ENCODE results near the gene FOXO3. TPM values are rescaled to one million over a fixed set of nuclear protein-coding genes. Genes with fewer than 3 reads are reported as not detected.
"Not testable (repeated sequence)": the region's sequence is repeated elsewhere in the genome, so short reads cannot be mapped to it uniquely, and the experiment has no call there.

FOXO3 gene
- total and polyA plus RNA-seq, 2 donors (not counting 1 experiment from before 2014, with no cell fraction given) = 49.5 to 63.9 TPM

- Histone ChIP-seq H3K4me2 (ENCODE audit: extremely low read depth, insufficient read depth, low read length) (peak overlapping the region; percentile 86), H3K79me2 (ENCODE audit: control insufficient read depth, insufficient read depth, low read length) (peaks cover 31% of the 10 kb centered on the region), H3K4me3 (replicated peaks in 1 of 4; ENCODE audit: control extremely low read depth in 1 of 4, insufficient read depth in 1 of 4, low read depth in 3 of 4, low read length in 4 of 4) (peak overlapping the region; percentile 93 to 97 (median 96)), H3K27me3 (ENCODE audit: control insufficient read depth, insufficient read depth, low read length) (no peaks in the 10 kb centered on the region), H3K4me1 (ENCODE audit: control insufficient read depth, extremely low read depth, insufficient read depth, low read length) (peaks cover 6% of the 10 kb centered on the region), H3K36me3 (ENCODE audit: control insufficient read depth, insufficient read depth, low read length) (no peaks in the 10 kb centered on the region), H3K9ac (ENCODE audit: insufficient read depth, low read length) (peak overlapping the region; percentile 94), H4K20me1 (ENCODE audit: control insufficient read depth, extremely low read depth, insufficient read depth, low read length) (no peaks in the 10 kb centered on the region), H3K27ac (ENCODE audit: insufficient read depth, low read length) (peak overlapping the region; percentile 95), H3K9me3 (ENCODE audit: control insufficient read depth, insufficient read depth, low read depth, low read length) (no peaks in the 10 kb centered on the region), H2AFZ (ENCODE audit: low read length) (peak overlapping the region; percentile 89)
- TF ChIP-seq CTCF (conservative IDR thresholded peaks at IDR 0.05 in 1 of 2, IDR thresholded peaks at IDR 0.05 in 1 of 2; ENCODE audit: low read depth in 1 of 2, low read length in 2 of 2) (no peak), EZH2 (IDR thresholded peaks at IDR 0.05; ENCODE audit: low read length, missing control alignments) (no peak)
- peak; percentile 83 for DNase-seq (ENCODE audit: low read depth in 2 of 2)
Observed at GRCh38 chr6:108559097-108559883, 1.4 kb upstream of the FOXO3 start.

- peaks cover 11% of the 10 kb centered on the region for H3K4me1 ChIP-seq (ENCODE audit: control insufficient read depth, extremely low read depth, insufficient read depth, low read length)
- DNase-seq (ENCODE audit: low read depth in 2 of 2) = peak; percentile 81 to 84
Observed at GRCh38 chr6:108559884-108560462, 744 bp upstream of the FOXO3 start.

GRCh38 chr6:108561309-108561647 is 561 bp downstream of the FOXO3 start:
- DNase-seq (ENCODE audit: low read depth in 2 of 2) = not testable (repeated sequence)
- peaks cover 47% of the 10 kb centered on the region for H3K79me2 ChIP-seq (ENCODE audit: control insufficient read depth, insufficient read depth, low read length)

More at GRCh38 chr6:108559884-108560462, 744 bp upstream of the FOXO3 start:
- Histone ChIP-seq H2AFZ (ENCODE audit: low read length) (no peak overlapping the region), H3K9ac (ENCODE audit: insufficient read depth, low read length) (peak overlapping the region; percentile 94), H3K27ac (ENCODE audit: insufficient read depth, low read length) (peak overlapping the region; percentile 95), H3K9me3 (ENCODE audit: control insufficient read depth, insufficient read depth, low read depth, low read length) (no peaks in the 10 kb centered on the region), H3K79me2 (ENCODE audit: control insufficient read depth, insufficient read depth, low read length) (peaks cover 38% of the 10 kb centered on the region), H3K27me3 (ENCODE audit: control insufficient read depth, insufficient read depth, low read length) (no peaks in the 10 kb centered on the region), H4K20me1 (ENCODE audit: control insufficient read depth, extremely low read depth, insufficient read depth, low read length) (no peaks in the 10 kb centered on the region), H3K4me2 (ENCODE audit: extremely low read depth, insufficient read depth, low read length) (peak overlapping the region; percentile 86), H3K36me3 (ENCODE audit: control insufficient read depth, insufficient read depth, low read length) (no peaks in the 10 kb centered on the region), H3K4me3 (replicated peaks in 1 of 4; ENCODE audit: control extremely low read depth in 1 of 4, insufficient read depth in 1 of 4, low read depth in 3 of 4, low read length in 4 of 4) (peak overlapping the region; percentile 76 to 96 (median 94))
- TF ChIP-seq CTCF (conservative IDR thresholded peaks at IDR 0.05 in 1 of 2, IDR thresholded peaks at IDR 0.05 in 1 of 2; ENCODE audit: low read depth in 1 of 2, low read length in 2 of 2) = no peak
- TF ChIP-seq EZH2 (IDR thresholded peaks at IDR 0.05; ENCODE audit: low read length, missing control alignments) = no peak

More at GRCh38 chr6:108561309-108561647, 561 bp downstream of the FOXO3 start:
- H3K36me3 ChIP-seq (ENCODE audit: control insufficient read depth, insufficient read depth, low read length); H2AFZ ChIP-seq (ENCODE audit: low read length); H4K20me1 ChIP-seq (ENCODE audit: control insufficient read depth, extremely low read depth, insufficient read depth, low read length); H3K4me2 ChIP-seq (ENCODE audit: extremely low read depth, insufficient read depth, low read length); H3K9me3 ChIP-seq (ENCODE audit: control insufficient read depth, insufficient read depth, low read depth, low read length); H3K27me3 ChIP-seq (ENCODE audit: control insufficient read depth, insufficient read depth, low read length): not testable (repeated sequence)
- peak overlapping the region; percentile 95 for H3K27ac ChIP-seq (ENCODE audit: insufficient read depth, low read length)
- H3K4me1 ChIP-seq (ENCODE audit: control insufficient read depth, extremely low read depth, insufficient read depth, low read length) = peaks cover 16% of the 10 kb centered on the region
- peak overlapping the region; percentile 90 for H3K9ac ChIP-seq (ENCODE audit: insufficient read depth, low read length)
- H3K4me3 ChIP-seq (replicated peaks in 1 of 4; ENCODE audit: control extremely low read depth in 1 of 4, insufficient read depth in 1 of 4, low read depth in 3 of 4, low read length in 4 of 4) = peak overlapping the region; percentile 96 to 100 (median 97)
